ENCODE data around the gene MAN2A1.

The MAN2A1 gene

DNA sequence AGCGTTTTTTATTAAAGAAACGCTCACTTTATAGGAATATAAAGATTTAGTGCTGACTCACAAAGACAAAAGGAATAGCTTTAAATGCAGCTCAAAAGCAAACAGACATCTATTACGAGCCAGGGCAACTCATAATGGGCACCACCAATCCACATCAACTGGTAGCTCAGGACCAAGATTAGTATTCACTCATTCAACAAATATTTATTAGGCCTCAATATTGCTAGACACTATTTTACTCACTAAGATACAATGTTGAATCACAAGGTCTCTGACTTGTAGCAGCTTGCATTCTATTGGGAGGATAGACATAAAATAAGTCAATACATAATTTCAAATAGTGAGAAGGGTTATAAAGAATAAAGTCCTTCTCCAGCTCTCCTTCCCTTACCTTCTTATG lies 8.0 kb upstream of the MAN2A1 start:
- DNase-seq (ENCODE audit: low spot score) = no peak

GRCh38 chr5:109682383-109682782 lies 7.3 kb upstream of the MAN2A1 start:
- DNase-seq (ENCODE audit: low spot score) = no peak

DNA sequence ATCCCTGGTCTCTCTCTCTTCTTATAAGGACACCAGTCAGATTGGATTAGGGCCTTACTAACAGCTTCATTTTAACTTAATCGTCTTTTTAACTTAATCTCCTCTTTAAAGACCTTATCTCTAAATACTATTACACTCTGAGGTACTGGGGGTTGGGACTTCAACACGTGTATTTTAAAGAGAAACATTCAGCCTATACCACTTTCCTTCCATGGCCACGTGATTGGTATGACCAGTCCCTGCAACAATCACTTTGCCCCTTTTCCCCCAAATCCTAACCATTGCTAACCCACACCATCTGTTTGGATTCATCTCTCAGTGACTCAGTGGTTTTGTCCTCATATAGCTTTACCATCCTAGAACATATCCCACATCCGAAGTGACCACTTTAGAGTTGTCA lies 3.8 kb upstream of the MAN2A1 start:
- no peak for DNase-seq (ENCODE audit: low spot score)

- peak; percentile 37 for DNase-seq (ENCODE audit: low spot score)
Observed at GRCh38 chr5:109688630-109688969, 1.1 kb upstream of the MAN2A1 start.

GRCh38 chr5:109688970-109689739 lies 572 bp upstream of the MAN2A1 start:
- DNase-seq (ENCODE audit: low spot score) = peak; percentile 76

DNA sequence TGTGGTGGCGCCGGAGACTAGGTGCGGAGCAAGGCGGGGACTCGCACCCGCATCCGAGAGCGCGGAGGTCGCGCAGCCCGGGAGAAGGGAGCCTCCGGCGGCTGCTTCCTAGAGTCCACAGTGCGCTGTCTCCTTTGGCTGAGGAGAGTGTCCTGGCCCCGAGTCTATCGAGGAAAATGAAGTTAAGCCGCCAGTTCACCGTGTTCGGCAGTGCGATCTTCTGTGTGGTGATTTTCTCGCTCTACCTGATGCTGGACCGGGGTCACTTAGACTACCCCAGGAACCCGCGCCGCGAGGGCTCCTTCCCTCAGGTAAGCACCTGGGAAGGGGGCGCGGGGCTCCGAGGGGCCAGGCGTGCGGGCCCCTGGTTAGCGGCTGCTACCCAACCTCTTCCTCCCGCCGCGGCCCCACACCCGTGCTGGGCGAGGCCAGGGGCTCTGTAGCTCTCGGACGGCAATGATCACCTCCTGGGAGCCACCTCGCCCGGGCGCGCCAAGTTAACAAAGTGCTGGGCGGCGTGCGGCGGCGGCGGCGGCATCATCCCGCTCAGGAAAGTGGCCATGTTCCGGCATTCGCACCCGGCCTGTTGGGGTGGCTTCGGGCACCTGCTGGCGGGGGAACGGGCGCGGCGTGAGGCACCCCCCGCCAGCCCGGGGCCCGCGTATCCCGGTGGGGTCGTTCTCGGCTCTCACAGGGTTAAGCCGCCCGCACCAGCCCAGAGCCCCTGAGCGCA lies 681 bp downstream of the MAN2A1 start:
- DNase-seq (ENCODE audit: low spot score) = peak; percentile 19

- DNase-seq (ENCODE audit: low spot score) = peak; percentile 37
Observed at GRCh38 chr5:109690975-109691574, 1.3 kb downstream of the MAN2A1 start.

DNA sequence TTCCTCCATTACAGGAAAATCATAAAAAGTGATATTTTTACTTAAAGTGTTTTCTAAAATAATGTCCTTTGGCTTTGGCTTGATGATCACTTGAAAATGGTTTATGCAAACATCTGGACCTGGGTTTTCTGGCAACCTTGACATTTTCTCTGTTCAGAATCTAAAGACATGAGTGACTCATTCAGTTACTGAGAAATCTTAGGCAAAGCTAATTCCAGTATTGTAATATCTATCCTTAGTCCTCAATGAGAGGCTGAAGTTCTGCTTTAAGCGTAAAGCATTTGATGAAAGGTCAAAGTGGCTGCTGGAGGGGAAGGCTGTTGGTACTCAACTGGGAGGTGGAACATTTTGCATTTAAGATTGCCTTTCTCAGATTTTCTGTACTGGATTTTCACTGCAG lies 2.3 kb downstream of the MAN2A1 start:
- DNase-seq (ENCODE audit: low spot score) = no peak

DNA sequence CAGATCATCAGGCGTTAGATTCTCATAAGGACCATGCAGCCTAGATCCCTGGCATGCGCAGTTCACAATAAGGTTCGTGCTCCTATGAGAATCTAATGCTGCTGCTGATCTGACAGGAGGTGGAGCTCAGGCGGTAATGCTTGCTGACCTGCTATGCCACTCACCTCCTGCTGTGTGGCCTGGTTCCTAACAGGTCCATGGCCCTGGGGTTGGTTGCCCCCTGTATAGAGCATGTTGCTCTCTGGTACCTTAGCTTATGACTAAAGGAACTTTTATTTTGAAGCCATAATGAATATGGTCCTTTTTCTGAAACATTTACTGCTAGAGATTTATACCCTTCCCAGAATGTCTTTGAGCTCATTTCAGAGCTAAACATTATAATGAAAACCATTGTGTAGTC lies 3.1 kb downstream of the MAN2A1 start:
- no peak for DNase-seq (ENCODE audit: low spot score)

GRCh38 chr5:109693535-109694400 lies 4.0 kb downstream of the MAN2A1 start:
- no peak for DNase-seq (ENCODE audit: low spot score)

- no peak for DNase-seq (ENCODE audit: low spot score)
Observed at GRCh38 chr5:109694451-109694891, 4.7 kb downstream of the MAN2A1 start.

GRCh38 chr5:109695005-109695926 lies 5.5 kb downstream of the MAN2A1 start:
- no peak for DNase-seq (ENCODE audit: low spot score)

GRCh38 chr5:109697339-109697738 lies 7.6 kb downstream of the MAN2A1 start:
- no peak for DNase-seq (ENCODE audit: low spot score)

- DNase-seq (ENCODE audit: low spot score) = no peak
Observed at GRCh38 chr5:109700516-109701153, 10.9 kb downstream of the MAN2A1 start.

- DNase-seq (ENCODE audit: low spot score) = no peak
Observed at GRCh38 chr5:109701252-109701651, 11.5 kb downstream of the MAN2A1 start.

DNA sequence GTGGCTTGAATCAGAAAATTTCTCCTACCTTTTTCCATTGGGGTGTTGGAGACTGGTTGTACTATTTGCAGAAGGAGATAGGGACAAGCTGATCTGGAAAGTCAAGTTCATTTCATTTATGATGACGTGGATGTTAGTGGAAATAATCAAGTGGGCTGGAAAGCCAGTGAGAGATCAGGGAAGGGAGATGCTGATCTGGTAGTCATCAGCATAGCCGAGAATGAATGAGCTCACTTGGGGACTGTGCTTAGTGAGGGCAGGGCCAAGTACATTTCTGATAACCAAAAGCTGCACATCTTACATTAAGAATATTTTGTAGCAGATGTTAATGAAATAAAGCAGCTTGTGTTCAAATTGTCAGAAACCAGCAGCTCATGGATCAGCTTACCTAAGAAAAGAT lies 12.1 kb downstream of the MAN2A1 start:
- DNase-seq (ENCODE audit: low spot score) = no peak

DNA sequence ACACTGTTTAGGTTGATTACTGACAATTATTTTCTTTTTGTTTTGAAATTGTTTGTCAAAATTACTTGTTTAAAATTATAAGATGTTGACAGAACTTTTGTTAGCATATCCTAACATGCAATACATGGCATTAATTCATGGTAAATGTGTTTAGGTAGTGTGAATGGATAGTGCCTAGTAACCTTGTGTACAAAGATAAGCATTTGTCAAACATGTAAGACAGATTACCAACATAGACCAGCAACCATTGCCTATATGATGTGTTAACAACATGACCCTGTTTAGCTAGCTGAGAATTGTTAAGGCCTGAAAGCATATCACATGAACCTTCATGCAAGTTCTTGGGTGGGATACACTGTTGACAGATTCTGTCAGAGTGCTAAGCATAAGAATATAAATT lies 13.4 kb downstream of the MAN2A1 start:
- DNase-seq (ENCODE audit: low spot score) = no peak

GRCh38 chr5:109703829-109704228 lies 14.1 kb downstream of the MAN2A1 start:
- no peak for DNase-seq (ENCODE audit: low spot score)

DNA sequence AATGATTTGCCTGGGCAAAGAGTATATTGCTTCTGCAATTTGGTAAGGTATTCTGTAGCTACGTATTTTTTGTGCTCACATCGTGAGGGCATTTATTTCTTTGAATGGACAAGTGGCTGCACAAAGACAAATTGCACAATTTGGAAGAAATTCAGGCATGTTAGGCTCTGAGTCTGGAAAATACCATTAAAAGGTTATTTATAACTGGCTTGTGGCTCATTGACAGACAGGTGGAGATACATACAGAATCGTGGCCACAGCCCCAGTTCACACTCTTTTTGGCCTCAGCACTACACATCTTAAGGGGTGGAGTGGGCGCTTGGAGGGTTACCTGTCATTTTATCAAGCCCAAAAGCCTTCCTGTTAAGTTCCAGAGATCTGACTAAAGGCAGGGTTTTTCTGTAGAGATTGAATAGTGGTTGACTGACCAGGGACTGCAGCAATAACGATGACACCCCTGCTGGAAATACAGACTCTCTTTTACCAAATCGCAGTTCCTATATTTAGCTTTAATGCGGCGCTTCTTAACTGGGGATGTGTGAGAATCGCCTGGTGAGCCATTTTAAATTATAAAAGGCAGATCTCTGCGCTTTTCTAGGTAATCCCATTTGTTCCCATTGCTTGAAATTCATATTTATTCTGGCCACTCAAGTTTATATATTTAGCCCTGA lies 14.7 kb downstream of the MAN2A1 start:
- DNase-seq (ENCODE audit: low spot score) = no peak

DNA sequence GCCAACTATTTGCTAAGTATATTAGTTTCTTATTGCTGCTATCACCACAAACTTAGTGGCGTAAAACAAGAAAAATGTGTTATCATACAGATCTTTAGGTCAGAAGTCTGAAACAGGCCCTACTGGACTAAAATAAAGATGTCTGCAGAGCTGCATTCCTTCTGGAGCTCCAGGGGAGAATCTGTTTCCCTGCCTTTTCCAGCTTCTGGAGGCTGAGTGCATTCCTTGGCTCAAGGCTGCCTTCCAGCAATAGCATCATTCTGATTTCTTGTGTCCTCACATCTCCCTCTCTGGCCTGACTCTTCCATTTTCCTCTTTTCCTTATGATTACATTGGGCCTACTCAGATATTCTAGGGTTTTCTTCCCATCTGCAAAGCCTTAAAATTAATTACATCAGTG lies 15.9 kb downstream of the MAN2A1 start:
- DNase-seq (ENCODE audit: low spot score) = no peak
